ENCODE results near the gene NUDT2.

NUDT2 gene

DNA sequence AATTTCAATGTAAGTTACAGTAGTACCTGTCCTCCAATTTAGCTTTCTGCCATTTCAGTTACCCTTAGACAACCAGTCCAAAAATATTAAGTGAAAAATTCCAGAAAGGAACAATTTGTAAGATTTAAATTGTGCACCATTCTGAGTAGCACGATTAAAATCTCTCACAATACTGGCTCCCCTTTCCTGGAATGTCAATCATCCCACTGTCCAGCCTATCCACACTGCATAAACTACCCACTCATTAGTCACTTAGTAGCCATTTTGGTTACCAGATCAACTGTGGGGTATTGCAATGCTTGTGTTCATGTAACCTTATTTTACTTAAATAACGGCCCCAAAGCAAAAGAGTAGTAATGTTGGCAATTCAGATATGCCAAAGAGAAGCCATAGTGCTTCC, 11.9 kb upstream of the NUDT2 start:
- Histone ChIP-seq H3K4me3 (ENCODE audit: low read depth, low read length) (no peak overlapping the region), H3K9me3 (ENCODE audit: control insufficient read depth, low read length) (no peaks in the 10 kb centered on the region), H3K4me2 (ENCODE audit: low read length) (no peak overlapping the region), H3K36me3 (ENCODE audit: control insufficient read depth, insufficient read depth, low read length) (no peaks in the 10 kb centered on the region), H3K79me2 (peaks cover 2% of the 10 kb centered on the region), H3K27me3 (ENCODE audit: control insufficient read depth, insufficient read depth, low read length) (no peaks in the 10 kb centered on the region), H2AFZ (no peak overlapping the region), H3K27ac (no peak overlapping the region), H3K4me1 (no peaks in the 10 kb centered on the region), H3K9ac (no peak overlapping the region)
- TF ChIP-seq CTCF (IDR thresholded peaks at IDR 0.05): no peak

GRCh38 chr9:34318163-34318790, 11.1 kb upstream of the NUDT2 start:
- Histone ChIP-seq H3K27me3 (ENCODE audit: control insufficient read depth, insufficient read depth, low read length) (no peaks in the 10 kb centered on the region), H3K4me3 (ENCODE audit: low read depth, low read length) (no peak overlapping the region), H3K4me1 (no peaks in the 10 kb centered on the region), H3K79me2 (peaks cover 2% of the 10 kb centered on the region), H3K27ac (no peak overlapping the region), H2AFZ (no peak overlapping the region), H3K4me2 (ENCODE audit: low read length) (no peak overlapping the region), H3K9ac (no peak overlapping the region), H3K36me3 (ENCODE audit: control insufficient read depth, insufficient read depth, low read length) (no peaks in the 10 kb centered on the region), H3K9me3 (ENCODE audit: control insufficient read depth, low read length) (no peaks in the 10 kb centered on the region)
- TF ChIP-seq CTCF (IDR thresholded peaks at IDR 0.05): no peak

DNA sequence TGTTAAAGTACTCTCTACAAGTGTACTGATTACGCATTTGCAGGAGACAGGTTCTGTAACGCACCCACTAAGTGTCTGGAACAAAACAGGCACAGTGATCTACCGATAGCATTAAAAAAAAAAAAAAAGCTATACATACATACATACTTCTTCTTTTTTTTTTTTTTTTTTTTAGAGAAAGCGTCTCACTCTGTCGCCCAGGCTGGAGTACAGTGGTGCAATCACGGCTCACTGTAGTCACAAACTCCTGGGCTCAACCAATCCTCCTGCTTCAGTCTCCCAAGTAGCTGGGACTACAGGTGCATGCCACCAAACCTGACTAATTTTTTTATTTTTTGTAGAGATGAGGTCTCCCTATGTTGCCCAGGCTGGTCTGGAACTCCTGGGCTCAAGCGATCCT, 7.9 kb upstream of the NUDT2 start:
- H3K79me2 ChIP-seq: peaks cover 2% of the 10 kb centered on the region
- H3K27ac ChIP-seq: no peak overlapping the region
- no peak overlapping the region for H3K4me3 ChIP-seq (ENCODE audit: low read depth, low read length)
- H3K27me3 ChIP-seq (ENCODE audit: control insufficient read depth, insufficient read depth, low read length): no peaks in the 10 kb centered on the region
- no peaks in the 10 kb centered on the region for H3K36me3 ChIP-seq (ENCODE audit: control insufficient read depth, insufficient read depth, low read length)
- H3K9ac ChIP-seq: no peak overlapping the region
- TF ChIP-seq CTCF (IDR thresholded peaks at IDR 0.05): no peak
- H3K9me3 ChIP-seq (ENCODE audit: control insufficient read depth, low read length): no peaks in the 10 kb centered on the region
- H2AFZ ChIP-seq: no peak overlapping the region
- no peak overlapping the region for H3K4me2 ChIP-seq (ENCODE audit: low read length)
- peaks cover 5% of the 10 kb centered on the region for H3K4me1 ChIP-seq

DNA sequence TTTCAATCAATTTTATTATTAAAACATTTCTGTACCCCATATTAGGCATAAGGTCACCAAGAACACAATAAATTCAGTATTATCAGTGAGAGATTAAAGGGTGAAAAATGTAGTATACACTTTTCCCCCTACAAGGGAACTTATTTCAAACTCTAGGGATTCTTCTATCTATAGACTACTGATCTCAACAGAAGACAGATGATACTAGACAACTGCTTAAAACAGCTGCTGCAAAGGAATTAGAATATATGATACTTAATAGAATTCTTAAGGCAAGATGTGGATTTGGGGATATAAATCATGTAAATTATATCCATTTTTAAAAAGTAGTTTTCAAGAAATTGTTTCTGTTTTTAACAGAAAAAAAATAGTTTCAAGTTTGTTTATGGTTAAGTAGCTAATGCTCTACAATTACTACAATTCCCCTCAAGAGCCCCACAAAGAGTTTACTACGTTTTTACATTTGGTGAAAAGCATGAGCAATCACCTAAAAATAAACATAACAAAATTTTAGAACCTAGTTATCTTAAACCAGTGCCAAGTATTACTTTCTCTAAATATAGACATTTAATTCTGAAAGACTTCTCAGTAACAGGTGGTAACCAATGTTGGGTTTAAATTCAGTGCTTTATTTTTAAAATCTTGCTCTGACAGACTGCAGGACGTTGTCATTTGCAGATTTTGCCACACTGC, 6.3 kb upstream of the NUDT2 start:
- Histone ChIP-seq H3K27ac (no peak overlapping the region), H3K36me3 (ENCODE audit: control insufficient read depth, insufficient read depth, low read length) (no peaks in the 10 kb centered on the region), H3K4me1 (peaks cover 6% of the 10 kb centered on the region), H3K4me3 (ENCODE audit: low read depth, low read length) (no peak overlapping the region), H3K9ac (no peak overlapping the region), H3K79me2 (peaks cover 2% of the 10 kb centered on the region), H2AFZ (no peak overlapping the region), H3K4me2 (ENCODE audit: low read length) (no peak overlapping the region), H3K27me3 (ENCODE audit: control insufficient read depth, insufficient read depth, low read length) (no peaks in the 10 kb centered on the region), H3K9me3 (ENCODE audit: control insufficient read depth, low read length) (no peaks in the 10 kb centered on the region)
- no peak for TF ChIP-seq CTCF (IDR thresholded peaks at IDR 0.05)

GRCh38 chr9:34326690-34327089, 2.7 kb upstream of the NUDT2 start:
- no peaks in the 10 kb centered on the region for H3K36me3 ChIP-seq (ENCODE audit: control insufficient read depth, insufficient read depth, low read length)
- H2AFZ ChIP-seq: no peak overlapping the region
- H3K4me2 ChIP-seq (ENCODE audit: low read length): no peak overlapping the region
- no peak overlapping the region for H3K9ac ChIP-seq
- H3K4me3 ChIP-seq (ENCODE audit: low read depth, low read length): no peak overlapping the region
- H3K27ac ChIP-seq: no peak overlapping the region
- no peaks in the 10 kb centered on the region for H3K79me2 ChIP-seq
- no peaks in the 10 kb centered on the region for H3K27me3 ChIP-seq (ENCODE audit: control insufficient read depth, insufficient read depth, low read length)
- peaks cover 8% of the 10 kb centered on the region for H3K4me1 ChIP-seq
- no peaks in the 10 kb centered on the region for H3K9me3 ChIP-seq (ENCODE audit: control insufficient read depth, low read length)
- TF ChIP-seq CTCF (IDR thresholded peaks at IDR 0.05): no peak

Data from parathyroid adenoma (tissue), 2 donors.